SKM-1 treated with dmso at 0.1 percent for 144 hours (cell line): ENCODE data around the gene CKAP4.

ENCODE experiments used
- DNase-seq: peaks from one replicate; lab custom pipeline; 2025; ENCODE audit not compliant: unreplicated experiment; lab: John Stamatoyannopoulos, UW

CKAP4 gene

GRCh38 chr12:106243620-106244019 lies 4.2 kb downstream of the CKAP4 start:
- DNase-seq: no peak

DNA sequence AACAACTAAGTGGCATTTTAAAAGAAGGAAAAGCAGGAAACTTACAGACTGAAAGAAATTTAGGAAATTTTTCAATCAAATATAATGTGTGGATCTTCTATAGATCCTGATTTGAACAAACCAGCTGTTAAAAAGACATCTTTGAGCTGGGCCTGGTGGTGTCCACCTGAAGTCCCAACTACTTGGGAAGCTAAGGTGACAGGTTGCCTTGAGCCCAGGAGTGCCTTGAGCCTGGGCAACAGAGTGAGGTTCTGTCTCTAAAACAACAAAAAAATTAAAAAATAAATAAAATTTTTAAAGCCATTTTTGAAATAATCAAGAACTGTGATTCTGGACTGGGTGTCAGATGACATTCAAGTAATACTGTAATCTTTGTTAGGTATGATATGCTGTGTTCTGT lies 7.0 kb downstream of the CKAP4 start:
- no peak for DNase-seq

- no peak for DNase-seq
Measured at GRCh38 chr12:106239951-106240335, 7.9 kb downstream of the CKAP4 start.

DNA sequence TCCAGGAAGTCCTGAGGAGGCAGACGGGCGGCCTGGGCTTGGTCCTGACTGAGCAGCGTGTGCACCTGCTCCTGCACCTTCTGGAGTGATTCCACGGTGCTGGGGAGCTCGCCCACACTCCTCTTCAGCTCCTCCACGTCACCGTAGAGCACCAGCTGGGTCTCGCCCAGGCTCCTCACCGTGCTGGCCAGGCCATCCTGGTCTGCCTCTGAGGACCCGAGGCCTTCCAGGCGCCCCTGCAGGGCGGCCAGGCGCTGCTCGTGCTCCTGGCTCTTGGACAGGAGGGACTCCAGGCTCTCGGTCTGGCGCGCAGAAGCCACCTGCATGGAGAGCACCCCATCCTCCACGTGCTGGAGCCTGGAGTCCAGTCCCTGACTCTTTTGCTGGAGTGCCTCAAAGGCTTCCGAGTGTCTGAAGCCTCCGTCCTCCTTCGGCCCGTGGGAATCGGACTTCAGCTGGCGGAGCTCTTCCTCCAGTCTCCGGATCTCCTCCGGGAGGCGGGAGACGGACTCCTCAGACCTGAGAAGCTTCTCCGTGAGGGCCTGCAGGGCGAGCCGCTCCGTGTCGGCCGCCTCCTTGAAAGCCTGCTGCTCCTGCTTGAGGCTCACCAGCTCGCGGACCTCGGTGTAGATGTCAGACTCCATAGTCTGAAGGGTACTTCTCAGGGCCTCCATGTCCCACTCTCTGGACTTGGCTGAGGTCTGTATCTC lies 8.4 kb downstream of the CKAP4 start:
- no peak for DNase-seq

DNA sequence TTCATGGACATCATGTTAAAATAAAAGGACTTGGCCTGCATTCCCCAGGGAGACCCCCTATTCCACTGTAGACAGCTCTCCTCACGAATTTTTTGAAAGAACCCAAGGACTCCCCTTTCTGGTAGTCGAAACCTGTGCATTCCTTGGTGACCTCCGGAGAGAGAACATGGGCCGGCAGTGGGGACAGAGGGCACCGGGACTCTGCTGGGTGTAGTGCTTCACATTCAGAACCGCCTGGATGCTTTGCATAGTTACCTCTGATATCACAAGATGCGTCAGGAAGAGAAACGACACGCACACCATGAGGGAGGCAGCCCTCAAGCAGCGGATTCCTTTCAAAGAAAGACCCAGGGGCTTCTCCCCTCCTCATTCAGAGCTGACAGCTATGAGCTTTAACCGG lies 9.7 kb downstream of the CKAP4 start:
- no peak for DNase-seq

DNA sequence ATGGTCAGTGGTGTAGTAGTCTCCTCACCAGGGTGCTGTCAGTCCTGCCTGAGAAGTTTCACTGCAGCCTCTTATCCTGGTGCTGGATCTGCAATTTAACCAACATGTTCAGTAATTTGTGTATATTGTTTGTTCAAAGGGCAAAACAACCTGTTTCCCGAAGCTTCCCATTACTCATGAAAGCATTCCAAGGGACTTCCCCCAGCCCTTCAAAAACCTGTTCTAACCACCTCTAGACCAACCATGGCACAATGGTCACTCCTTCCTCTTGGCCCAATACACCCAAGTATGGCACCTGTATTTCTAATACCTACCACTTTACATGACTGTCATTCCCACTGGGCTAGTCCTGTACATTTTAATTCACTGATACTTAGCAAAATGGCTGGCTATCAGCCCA lies 12.1 kb downstream of the CKAP4 start:
- DNase-seq: no peak

DNA sequence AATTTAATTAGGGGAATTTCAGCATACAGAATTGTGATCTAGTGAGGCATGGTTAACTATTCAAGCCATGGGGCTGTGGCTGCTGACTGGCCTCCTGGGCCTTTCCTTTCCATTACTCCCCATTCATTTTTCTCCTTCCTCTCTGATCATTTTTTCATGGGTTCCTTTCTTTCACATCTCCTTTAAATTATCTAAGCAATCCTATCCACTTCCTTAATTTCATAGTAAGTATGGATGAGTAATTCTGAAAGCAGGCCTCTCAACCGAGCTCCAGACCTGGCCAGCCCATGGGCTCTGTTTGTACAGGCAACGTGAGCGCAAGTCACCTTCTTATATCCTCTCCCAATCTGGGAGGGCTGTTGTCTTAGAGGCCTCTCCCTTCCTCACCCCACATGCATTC lies 13.4 kb downstream of the CKAP4 start:
- no peak for DNase-seq

- DNase-seq: no peak
Measured at GRCh38 chr12:106233011-106233410, 14.8 kb downstream of the CKAP4 start.

- DNase-seq: no peak
Measured at GRCh38 chr12:106229036-106229591, 18.7 kb downstream of the CKAP4 start.

DNA sequence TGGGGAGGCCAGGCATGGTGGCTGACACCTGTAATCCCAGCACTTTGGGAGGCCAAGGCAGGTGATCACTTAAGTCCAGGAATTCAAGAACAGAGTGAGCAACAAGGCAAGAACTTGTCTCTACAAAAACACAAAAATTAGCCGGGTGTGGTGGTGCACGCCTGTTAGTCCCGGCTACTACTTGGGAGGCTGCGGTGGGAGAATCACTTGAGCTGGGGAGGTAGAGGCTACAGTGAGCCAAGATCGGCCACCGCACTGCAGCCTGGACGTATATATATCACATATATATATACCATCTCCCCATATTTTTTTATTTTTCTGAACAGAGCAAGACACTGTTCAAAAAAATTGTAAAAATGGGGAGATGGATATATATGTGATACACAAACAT lies 19.5 kb downstream of the CKAP4 start:
- DNase-seq: no peak

DNA sequence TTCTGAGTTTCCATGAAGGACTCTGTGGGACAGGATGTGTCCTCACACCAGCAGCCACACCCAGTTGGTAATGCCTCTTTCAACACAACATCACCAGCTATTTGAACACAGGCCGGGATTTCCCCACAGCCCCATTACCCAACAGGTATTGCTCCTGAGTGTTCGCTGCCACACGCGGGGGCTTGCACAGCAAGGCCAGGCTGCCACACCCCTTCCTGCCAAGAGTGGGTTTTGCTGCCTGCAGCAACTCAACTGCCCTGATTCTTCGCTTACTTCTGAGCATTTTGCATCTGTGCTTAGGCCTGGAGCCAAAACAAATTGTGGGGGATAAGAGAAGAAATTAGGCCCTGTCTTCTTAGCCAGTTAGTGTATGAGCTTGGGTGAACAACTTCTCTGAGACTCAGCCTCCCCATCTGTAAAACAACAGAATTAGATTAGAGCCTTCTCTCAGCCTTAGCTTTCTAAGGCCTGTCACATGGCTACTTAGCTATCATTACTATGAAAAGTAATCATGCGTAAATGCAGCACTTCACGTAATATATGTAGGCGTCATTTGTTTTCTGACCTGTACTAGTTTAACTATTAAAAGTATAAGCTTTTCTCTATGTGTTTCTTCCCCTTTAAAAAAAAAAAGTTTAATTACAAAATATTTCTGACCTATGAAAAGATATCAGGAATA lies 20.0 kb downstream of the CKAP4 start:
- DNase-seq: peak; percentile 81

DNA sequence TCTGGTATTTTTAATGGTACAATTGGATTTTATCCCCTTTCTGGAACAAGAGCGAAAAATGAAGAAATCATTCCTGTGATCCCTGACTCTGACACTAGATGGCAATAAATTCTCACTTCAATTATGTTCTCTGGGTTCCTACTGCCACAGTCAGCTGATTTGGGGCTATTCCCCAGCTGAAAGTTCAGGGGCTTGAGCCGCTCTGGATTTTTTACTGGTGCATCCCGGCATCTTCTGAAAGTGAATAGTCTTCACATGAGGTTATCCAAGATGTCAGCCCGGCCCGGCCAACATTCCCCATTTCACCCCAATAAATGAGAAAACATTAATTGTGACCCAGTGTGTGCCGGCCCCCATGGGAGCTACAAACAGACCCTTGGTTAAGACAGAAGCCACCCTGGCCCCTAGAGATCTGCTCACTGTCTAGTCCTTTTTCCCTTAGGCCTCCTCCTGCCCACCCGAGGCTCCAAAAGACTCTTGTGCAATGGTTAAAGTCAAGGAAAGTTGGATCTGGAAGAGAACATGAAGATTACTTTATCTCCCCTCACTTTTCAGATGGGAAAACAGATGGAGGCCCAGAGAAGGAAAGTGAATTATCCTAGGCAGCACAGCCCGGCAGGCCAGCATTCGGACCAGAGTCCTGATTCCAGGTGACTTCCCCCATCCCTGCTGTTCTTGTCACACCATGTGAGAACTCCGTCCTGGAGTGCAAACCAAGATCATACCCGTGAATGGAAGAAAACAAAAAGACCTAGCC lies 20.8 kb downstream of the CKAP4 start:
- DNase-seq: peak; percentile 40

- DNase-seq: no peak
Measured at GRCh38 chr12:106224355-106224706, 23.5 kb downstream of the CKAP4 start.

GRCh38 chr12:106223485-106224354 lies 24.1 kb downstream of the CKAP4 start:
- DNase-seq: peak; percentile 4

DNA sequence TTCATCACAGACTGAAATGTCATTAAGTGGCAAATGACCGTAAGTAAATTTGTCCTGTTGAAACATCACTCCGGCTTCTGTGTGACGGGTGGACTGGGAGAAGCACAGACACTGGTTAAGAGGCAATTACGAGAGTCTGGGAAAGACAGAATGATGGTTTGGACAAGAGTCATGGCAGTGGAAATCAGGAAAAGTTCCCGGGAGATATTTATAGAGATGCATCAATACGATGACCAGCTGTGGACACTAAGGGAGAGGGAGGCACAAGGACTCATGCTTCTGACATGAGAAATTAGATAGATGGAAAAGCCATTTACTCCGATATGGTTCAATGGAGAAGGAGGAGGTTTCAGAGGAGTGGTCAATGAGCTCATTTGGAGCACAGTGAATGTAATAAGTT lies 27.3 kb downstream of the CKAP4 start:
- no peak for DNase-seq

GRCh38 chr12:106219043-106219442 lies 28.8 kb downstream of the CKAP4 start:
- DNase-seq: no peak

DNA sequence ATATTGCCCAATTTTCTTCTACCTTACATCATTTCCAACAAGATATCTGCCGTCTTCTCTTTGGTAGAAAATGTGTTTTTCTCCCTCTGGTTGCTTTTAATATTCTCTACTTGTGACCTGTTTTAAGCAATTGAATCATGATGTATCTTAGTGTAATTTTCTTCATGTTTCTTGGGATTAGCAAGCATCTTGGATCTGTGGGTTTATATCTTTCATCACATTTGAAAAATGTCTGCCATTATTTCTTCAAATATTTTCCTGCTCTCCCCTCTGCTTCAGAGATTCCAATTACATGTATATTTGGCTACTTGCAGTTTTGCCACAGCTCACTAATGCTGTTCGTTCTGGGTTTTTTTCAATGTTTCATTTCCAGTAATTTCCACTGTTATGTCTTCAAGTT lies 30.1 kb downstream of the CKAP4 start:
- no peak for DNase-seq

GRCh38 chr12:106214571-106214970 lies 33.2 kb downstream of the CKAP4 start:
- DNase-seq: no peak

DNA sequence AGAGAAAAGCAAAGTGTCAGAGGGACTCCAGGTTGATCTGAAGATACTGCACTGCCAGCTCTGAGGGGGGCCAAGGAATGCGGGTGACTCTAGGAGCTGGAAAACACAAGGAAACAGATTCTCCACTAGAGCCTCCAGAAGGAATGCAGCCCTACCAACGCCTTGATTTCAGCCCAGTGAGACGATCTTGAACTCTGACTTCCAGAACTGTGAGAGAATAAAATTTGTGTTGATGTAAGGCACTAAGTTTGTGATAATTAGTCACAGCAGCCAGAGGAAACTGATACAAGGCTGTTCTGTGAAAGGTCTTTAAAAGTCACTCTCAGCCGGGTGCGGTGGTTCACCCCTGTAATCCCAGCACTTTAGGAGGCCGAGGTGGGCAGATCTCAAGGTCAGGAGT lies 34.2 kb downstream of the CKAP4 start:
- no peak for DNase-seq

DNA sequence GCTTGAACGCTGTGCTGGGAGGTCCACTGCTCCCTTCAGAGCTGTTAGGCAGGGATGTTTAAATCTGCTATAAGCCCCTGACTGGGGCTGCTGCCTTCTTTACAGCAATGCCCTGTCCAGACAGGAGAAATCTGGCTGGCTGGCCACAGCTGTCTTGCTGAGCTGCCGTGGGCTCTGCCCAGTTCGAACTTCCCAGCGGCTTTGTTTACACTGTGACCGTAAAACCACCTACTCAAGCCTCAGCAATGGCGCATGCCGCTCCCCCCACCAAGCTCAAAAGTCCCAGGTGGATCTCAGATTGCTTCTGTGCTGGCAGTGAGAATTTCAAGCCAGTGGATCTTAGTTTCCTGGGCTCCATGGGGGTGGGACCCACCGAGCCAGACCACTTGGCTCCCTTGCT lies 35.8 kb downstream of the CKAP4 start:
- DNase-seq: no peak
